ENCODE results near the gene RBM20. TPM values are rescaled to one million over a fixed set of nuclear protein-coding genes. Genes with fewer than 3 reads are reported as not detected.
"Not testable (repeated sequence)": the region's sequence is repeated elsewhere in the genome, so short reads cannot be mapped to it uniquely, and the experiment has no call there.

Gene RBM20
- total RNA-seq, 3 donors from 2014 or later = 0.48 to 3.1 (median 1.6) TPM

DNA sequence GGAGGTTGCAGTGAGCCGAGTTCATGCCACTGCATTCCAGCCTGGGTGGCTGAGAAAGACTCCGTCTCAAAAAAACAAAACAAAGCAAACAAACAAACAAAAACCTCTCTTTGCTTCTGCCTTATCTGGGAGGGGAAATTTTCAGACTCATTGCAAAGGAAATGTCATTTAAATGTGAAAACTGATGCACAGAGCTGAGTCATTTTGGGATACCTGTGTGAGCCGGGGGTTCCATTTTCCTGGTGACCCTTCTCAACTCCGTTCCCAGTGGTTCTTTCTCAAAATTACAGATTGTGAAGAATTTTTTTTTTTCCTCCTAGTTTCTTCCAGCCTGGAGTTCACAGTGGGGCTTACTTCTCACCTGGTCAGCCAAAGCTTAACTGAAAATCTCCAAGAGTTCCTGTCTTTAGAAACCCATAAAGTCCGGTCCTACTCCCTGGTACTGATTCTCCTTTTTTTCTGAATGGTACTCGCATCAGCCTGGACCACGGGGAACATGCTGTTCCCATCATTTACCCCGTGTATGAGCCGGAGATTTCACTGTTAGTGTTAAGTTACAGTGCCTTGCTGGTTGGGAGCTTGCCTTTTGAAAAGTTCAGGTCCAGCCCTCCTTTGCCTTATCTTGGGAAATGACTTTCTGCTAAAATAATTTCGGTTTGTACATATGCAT, 56.9 kb downstream of the RBM20 start:
- H3K27me3 ChIP-seq = no peaks in the 10 kb centered on the region
- no peak overlapping the region for H3K4me3 ChIP-seq
- no peak for DNase-seq (ENCODE audit: low spot score in 2 of 2)
- intact Hi-C loops (cut with DNase I; ENCODE audit: low total_unique reads) = no loop called here
- H3K27ac ChIP-seq = no peak overlapping the region
- no peaks in the 10 kb centered on the region for H3K36me3 ChIP-seq
- H3K9me3 ChIP-seq = no peaks in the 10 kb centered on the region
- no peaks in the 10 kb centered on the region for H3K4me1 ChIP-seq
- TF ChIP-seq POLR2AphosphoS5 (IDR thresholded peaks at IDR 0.05) (no peak), POLR2A (IDR thresholded peaks at IDR 0.05) (no peak)
- TF ChIP-seq, protein P1, sequence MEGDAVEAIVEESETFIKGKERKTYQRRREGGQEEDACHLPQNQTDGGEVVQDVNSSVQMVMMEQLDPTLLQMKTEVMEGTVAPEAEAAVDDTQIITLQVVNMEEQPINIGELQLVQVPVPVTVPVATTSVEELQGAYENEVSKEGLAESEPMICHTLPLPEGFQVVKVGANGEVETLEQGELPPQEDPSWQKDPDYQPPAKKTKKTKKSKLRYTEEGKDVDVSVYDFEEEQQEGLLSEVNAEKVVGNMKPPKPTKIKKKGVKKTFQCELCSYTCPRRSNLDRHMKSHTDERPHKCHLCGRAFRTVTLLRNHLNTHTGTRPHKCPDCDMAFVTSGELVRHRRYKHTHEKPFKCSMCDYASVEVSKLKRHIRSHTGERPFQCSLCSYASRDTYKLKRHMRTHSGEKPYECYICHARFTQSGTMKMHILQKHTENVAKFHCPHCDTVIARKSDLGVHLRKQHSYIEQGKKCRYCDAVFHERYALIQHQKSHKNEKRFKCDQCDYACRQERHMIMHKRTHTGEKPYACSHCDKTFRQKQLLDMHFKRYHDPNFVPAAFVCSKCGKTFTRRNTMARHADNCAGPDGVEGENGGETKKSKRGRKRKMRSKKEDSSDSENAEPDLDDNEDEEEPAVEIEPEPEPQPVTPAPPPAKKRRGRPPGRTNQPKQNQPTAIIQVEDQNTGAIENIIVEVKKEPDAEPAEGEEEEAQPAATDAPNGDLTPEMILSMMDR (IDR thresholded peaks at IDR 0.05) = no peak

DNA sequence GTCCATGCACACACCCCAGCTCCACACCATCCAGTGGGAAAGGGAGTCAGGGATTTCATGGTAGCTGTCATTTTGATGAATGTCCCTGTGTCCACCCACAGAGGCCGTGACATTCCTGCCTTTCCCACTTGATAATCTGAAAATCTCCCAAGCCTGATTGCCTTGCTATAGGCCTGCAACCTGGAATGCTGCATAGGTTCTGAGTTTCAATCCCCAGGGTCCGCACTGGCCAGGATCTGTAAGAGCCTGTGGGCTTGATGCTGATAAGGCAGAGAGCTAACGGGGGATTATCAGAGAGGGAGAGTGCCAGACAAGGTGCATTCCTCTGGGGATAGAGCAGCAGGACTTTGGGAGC, 57.5 kb downstream of the RBM20 start:
- no peaks in the 10 kb centered on the region for H3K27me3 ChIP-seq
- H3K4me1 ChIP-seq = no peaks in the 10 kb centered on the region
- TF ChIP-seq, protein P1 (IDR thresholded peaks at IDR 0.05) = no peak
- no peak for TF ChIP-seq POLR2A (IDR thresholded peaks at IDR 0.05)
- TF ChIP-seq POLR2AphosphoS5 (IDR thresholded peaks at IDR 0.05) = no peak
- no peak overlapping the region for H3K4me3 ChIP-seq
- H3K27ac ChIP-seq = no peak overlapping the region
- intact Hi-C loops (cut with DNase I; ENCODE audit: low total_unique reads) = no loop called here
- H3K9me3 ChIP-seq = no peaks in the 10 kb centered on the region
- H3K36me3 ChIP-seq = no peaks in the 10 kb centered on the region
- DNase-seq (ENCODE audit: low spot score in 2 of 2) = no peak

GRCh38 chr10:110704070-110704469, 59.9 kb downstream of the RBM20 start:
- no peaks in the 10 kb centered on the region for H3K4me1 ChIP-seq
- no peaks in the 10 kb centered on the region for H3K9me3 ChIP-seq
- H3K27me3 ChIP-seq = no peaks in the 10 kb centered on the region
- intact Hi-C loops (cut with DNase I; ENCODE audit: low total_unique reads) = no loop called here
- no peak overlapping the region for H3K27ac ChIP-seq
- no peak for DNase-seq (ENCODE audit: low spot score in 2 of 2)
- H3K4me3 ChIP-seq = no peak overlapping the region
- no peaks in the 10 kb centered on the region for H3K36me3 ChIP-seq
- TF ChIP-seq POLR2AphosphoS5 (IDR thresholded peaks at IDR 0.05) (no peak), POLR2A (IDR thresholded peaks at IDR 0.05) (no peak)
- TF ChIP-seq, protein P1 (IDR thresholded peaks at IDR 0.05) = no peak

GRCh38 chr10:110704906-110705476, 60.9 kb downstream of the RBM20 start:
- intact Hi-C loops (cut with DNase I; ENCODE audit: low total_unique reads) = no loop called here
- no peak for DNase-seq (ENCODE audit: low spot score in 2 of 2)
- TF ChIP-seq POLR2AphosphoS5 (IDR thresholded peaks at IDR 0.05) (no peak), POLR2A (IDR thresholded peaks at IDR 0.05) (no peak)
- TF ChIP-seq, protein P1 (IDR thresholded peaks at IDR 0.05) = no peak
- H3K4me3 ChIP-seq = no peak overlapping the region
- H3K9me3 ChIP-seq = no peaks in the 10 kb centered on the region
- no peaks in the 10 kb centered on the region for H3K36me3 ChIP-seq
- no peaks in the 10 kb centered on the region for H3K27me3 ChIP-seq
- no peaks in the 10 kb centered on the region for H3K4me1 ChIP-seq
- no peak overlapping the region for H3K27ac ChIP-seq

- H3K27me3 ChIP-seq; H3K36me3 ChIP-seq; H3K4me1 ChIP-seq; intact Hi-C loops (cut with DNase I; ENCODE audit: low total_unique reads); H3K27ac ChIP-seq; DNase-seq (ENCODE audit: low spot score in 2 of 2); H3K9me3 ChIP-seq; H3K4me3 ChIP-seq: not testable (repeated sequence)
Measured at GRCh38 chr10:110705596-110705995, 61.5 kb downstream of the RBM20 start.

Data from breast epithelium (tissue), 4 donors.